DMS 273 treated with DMSO at 0.1 percent for 48 hours (cell line): ENCODE data around the gene TNNC1.

Experiments used
- DNase-seq: peaks from one replicate; lab custom pipeline; 2025; lab: John Stamatoyannopoulos, UW

The TNNC1 gene

DNA sequence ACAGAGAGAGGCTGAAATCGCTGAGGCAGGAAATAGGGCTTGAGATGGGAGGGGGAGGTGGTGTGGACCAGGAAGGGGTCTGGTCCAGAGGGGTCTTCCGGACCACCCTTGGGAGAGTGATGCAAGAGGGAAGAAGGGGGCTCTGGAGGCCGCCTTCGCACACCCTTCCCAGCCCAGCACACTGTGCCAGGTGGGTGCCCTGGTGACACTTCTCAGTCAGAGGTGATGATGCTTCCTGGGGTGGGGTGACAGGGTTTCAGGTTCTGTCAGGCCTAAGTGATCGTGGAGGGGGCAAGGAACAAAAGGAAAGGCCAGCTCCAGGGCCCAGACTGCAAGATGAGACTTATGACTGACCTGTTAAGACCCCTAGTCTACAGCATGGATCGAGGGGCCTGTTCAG lies 21.6 kb downstream of the TNNC1 start:
- DNase-seq: no peak

DNA sequence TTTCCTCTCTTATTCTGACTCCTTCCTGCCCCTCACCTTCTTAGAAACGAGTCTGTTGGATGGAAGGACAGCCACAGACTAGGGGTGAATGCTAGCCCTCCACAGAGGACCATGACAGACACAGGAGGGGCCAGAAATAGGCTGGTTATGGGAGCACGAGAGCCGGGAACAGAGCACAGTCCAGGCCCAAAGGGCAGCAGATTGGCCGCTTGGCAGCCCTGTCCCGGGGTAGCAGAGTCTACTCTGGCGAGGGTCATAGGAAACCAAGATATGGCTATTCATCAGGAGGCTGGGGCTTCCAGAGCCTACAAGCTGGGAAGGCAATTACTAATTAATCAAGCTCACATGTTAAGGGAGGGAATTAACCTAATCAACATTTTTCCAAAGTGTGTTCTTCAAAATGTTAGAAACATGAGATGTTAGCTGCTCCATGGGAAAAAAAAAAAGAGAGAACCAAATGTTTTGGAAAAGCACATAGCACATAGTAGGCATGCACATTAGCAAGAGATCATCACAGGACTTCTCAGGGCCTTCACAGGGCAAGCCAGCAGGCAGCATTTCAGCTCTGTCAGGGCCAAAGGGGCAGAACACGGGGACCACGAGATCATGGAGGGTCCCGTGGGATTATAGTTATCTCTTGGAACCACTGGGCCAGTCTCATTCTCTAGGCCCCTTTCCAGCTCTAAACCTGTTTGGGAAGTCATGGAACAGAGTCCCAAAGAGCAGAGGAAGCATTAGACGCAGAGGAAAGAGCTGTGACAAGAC lies 22.2 kb downstream of the TNNC1 start:
- DNase-seq: no peak

DNA sequence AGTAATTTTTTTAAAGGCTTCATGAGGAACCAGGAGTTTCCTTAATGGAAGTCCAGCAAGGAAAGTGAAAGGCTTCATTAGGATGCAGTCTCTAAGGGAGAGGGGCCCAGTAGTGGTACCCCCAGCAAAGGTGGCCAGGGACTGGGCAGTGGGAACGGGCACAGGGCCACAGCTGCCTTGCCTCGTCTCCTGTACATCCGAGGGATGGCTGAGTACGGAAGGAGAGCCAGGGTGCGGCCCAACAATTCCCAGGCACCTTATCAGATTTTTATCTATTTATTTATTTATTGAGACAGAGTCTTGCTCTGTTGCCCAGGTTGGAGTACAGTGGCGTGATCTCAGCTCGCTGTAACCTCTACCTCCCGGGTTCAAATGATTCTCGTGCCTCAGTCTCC lies 23.4 kb downstream of the TNNC1 start:
- no peak for DNase-seq

DNA sequence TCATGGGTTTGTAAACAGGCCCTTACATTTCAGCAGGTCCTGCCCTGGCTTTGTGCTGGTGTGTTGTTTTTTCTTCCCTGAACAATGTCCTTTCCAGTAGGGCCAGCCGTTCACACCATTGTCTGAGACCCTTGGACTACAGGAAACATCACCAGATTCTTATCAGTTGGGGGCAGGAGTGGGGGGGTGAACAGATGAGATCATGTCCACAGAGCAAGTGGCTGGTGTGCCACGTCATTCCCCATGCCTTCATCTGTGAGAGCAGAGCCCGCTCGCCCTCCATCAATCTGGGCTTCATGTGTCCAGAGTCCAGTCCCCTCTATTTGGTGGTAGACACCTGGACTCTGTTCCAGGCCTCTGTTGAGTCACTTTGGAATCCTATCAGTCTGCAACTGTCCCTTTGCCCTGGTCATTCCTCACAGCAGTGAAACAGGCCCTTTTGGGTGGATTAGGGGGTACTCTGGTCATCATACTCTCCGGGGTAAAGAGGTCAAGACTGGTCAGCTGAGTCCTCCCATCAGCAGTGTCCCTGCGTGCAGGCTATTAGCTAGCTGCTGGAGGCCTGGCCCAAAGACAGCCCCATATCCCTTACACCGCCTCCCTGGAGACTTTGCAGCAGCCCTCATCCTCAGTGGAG lies 23.9 kb downstream of the TNNC1 start:
- no peak for DNase-seq

DNA sequence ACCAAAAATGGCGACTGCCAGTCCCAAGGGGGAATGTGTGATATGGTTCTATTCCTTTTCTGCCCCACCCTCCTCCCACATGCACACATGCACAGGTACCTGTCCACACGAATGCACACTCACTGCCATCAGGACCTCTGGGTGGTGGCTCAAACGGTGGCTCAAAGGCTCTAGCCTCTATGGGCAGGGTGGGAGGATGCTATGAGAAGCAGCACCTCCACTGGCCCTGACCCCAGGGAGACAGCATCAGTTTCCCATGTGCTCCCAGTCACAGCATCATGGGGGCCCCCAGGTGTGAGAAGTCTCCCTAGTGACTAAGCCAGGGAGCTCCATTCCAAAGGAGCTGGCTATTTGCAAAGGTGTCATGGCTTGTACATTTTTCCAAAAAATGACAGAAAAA lies 24.8 kb downstream of the TNNC1 start:
- DNase-seq: no peak

DNA sequence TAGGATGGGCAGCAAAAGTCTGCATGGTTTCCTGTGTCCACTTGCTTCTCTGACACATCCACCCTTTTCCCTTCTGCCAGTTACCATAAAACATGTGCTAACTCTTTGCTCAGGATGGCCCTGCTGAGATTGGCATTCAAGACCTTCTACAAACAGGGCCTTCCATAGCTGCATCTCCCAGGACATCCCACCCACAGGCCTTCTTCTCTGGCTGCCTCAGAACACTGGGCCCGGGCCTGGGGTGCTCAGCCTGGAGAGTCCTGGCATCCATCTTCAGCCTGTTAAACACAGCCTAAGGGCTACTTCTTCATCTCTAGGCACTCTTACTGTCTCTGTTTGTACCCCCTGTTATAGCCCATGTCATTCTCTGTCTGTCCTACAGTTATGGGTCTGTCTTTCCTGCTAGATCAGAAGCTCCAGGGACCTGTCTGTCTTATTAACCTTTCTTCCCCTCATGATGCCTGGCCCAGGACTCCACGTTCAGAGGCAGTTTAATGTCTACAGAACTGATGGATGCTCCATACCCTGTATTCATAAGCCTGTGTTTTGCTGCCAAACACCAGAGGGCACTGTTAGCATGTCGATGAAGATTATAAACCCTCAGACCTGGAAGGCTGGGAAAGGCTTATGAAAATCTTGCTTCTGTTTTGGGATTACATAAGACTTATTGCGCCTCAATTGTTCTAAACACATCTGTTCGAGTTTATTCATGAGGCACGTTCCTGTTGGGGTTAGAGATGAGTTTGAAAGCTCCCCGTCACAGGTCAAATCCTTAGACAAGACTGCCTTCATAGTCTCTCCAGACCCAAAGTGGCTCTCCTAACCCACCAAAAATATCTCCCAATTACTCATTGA lies 25.5 kb downstream of the TNNC1 start:
- peak; percentile 15 for DNase-seq

DNA sequence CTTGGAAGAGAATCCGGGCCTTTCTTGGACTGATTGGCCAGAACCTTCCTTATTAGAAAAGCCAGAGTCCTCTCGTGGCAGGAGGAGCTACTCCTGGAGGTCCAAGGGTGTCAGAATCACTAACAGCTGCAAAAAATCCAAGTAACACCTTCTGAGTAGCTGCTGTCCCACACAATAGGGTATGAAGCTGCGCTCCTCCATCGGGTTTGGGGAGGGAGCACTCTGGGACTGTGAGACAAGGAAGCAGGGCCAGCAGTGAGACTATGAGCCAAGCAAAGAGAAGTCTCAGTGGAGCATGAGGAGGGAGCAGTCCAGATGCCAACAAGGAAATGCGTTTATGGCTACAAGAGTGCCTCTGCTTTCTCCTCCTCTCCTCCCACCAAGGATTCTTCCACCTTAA lies 30.7 kb downstream of the TNNC1 start:
- no peak for DNase-seq

DNA sequence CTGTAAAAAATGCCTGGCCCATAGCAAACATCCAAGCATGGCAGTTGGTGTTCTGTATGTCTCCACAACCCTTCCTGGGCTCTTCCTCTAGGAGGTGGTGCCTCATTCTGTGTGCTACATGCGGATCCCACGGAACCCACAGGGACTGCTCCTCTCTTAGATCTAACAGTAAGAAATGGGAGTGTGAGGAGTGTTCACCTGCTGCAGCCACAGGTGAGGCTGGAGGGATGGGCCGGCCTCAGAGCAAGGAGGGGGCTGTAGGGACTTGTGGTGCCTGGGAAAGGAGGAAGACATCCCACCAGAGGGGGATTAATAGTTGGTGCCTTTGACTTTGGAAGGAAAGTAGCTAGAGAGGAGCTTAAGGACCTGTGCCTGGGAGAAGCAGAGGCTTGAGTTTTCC lies 31.2 kb downstream of the TNNC1 start:
- DNase-seq: no peak

DNA sequence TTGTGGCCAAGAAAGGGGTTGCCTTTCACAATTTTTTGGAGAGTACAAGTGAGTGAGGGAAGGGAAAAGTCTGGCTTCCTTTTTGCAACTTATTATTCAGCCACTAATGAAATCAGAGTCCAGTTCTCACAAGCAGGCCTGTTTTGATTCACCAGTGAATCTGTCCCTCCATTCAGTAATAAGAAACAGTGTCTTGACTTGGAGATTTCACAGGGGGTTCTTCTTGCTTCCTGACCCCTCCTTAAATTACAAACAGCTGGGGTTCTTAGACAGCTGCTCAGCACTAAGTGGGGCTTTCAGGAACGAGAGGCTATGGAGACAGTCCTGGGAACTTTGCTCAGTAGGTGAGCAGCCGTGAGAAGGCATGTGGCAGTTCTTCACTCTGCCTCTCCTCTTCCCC lies 33.5 kb downstream of the TNNC1 start:
- DNase-seq: no peak

DNA sequence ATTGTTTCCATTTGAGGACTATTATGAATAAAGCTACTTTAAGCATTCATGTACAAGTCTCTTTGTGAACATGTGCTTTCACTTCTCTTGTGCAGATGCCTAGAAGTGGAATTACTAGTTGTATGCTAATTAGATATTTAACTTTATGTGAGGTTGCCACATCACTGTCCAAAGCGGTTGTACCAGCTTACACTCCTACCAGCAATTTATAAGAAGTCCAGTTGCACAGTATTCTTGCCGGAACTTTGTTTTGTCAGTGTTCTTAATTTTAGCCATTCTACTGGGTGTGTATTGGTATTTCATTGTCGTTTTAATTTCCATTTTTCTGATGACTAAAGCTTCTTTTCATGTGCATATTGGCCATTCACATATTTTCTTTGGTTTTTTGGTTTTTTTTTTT lies 38.0 kb downstream of the TNNC1 start:
- no peak for DNase-seq

DNA sequence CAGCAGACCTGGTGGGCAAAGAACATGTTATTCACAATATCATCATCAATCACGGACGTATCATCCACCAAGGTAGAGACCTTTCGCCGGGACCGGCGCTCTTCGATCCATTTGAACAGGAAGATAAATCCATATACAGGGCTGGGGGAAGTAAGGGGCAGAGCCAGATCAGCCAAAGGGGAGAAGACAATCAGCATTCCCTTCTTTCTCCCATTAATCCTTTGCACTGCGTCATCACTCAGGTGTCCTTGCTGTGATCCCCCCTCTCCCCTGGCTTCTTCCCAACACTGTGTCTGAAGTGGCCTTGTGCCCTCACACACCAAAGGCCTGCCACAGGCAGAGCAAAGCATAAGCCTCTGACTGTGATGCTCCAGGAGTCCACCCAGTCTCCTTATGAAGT lies 45.4 kb downstream of the TNNC1 start:
- DNase-seq: no peak

DNA sequence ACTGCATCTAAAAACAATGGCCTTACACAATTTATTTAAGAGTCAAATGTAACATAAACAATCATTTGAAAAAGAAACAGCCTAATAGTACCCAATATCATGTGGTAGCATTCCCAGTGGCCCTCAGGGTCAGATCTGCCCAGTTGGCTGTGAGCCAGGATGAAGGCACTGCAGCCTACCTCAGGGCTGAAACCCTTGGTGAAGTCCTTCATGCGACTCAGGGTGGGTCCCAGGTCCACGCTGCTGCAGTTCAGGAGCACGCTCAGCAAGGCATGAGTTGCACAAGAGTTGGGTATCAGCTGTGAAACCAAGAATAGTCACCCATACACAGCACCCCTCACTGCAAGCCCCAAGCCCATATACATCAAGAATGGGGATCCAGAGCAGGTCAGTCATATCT lies 46.1 kb downstream of the TNNC1 start:
- DNase-seq: no peak

DNA sequence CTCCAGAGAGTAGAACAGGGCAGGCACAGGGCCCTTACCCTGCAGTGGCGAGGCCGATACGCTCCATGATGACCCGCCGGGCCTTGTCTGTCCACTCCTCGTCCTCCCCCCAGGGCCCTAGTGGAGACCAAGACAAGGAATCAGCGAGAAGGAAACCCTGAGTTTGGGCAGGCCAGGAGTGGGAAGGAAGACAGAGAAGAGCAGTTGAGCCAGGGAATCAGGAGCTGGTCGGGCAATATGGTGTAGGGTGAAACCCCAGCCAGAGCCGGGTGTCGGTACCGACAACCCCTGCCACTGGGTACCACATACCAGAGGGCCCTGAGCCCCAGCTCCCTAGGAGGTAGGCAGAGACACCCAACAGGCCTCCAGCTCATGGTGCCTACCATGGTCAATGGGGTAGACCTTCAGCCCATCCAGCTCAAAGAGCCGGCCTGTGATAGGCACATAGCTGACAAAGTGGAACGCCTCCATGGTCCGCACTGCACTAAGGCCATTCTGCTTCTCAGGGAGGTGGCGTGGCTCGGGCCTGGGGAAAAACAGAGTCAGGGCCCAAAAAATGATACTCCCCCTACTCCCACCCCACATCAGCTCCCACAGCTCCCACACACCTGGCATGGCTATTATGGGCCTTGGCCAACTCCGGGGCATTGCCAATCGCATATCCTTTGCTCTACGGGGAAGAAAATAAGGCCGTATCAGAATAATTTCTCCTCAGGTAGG lies 46.9 kb downstream of the TNNC1 start:
- no peak for DNase-seq

DNA sequence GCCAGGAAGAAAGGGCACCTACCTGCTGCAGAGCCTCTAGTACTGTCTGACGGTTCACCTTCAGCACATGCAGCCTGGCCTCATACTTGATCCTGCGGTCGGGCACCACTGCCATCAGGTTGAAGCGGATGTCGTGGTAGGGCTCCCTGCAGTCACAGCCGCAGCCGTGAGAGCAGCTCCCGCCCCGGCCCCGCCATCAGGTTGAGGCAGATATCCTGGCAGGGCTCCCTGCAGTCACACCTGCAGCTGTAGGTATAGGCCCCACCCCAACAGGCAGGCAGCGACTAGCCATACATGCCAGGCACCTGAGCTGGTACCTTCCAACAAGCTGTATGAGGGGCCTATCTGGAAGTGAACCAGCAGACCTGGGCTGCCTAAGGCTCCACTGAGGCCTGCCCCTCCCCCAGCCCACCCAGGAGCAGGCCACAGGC lies 47.6 kb downstream of the TNNC1 start:
- no peak for DNase-seq

DNA sequence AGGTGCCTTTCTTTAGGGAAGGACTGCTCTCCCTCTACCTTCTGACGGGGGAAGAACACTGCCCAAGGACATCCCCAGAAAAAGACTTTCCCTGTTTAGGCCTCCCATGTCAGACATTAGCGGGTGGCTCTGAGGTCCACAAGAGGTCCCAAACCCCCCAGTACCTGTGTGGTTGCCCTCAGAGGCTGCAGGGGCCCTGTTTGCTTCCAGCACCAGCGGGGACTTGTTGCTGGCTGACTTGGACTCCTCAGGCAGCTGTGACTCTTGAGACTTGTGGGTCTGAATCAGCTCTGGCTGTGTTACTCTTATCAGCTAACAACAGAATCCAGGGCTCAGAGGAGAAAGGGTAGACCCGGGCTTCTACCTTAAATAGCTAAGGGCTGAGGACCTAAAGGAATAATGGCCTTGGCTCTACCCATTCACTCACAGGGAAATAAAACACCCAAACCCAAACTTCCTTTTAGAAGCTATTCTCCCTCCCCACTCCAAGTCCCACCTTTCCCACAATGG lies 48.2 kb downstream of the TNNC1 start:
- no peak for DNase-seq

DNA sequence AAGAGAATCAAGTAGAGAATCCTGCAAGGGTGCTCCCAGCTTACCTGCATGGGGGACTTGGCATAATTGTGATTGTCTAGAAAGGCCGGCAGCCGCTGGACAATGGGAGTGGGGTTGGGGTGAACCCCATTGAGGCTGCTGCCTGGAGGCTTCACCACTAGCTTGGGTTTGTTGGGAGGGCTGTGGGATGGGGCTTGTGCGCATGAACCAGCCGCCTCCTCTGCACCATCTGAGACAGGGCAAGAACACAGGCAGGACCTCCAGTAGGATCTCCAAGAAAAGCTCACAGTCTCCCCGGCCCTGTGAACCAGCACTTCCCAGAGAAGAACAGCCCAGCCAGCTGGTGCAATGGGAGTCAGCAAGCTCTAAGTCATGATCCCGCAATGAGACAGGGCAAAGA lies 48.8 kb downstream of the TNNC1 start:
- no peak for DNase-seq

DNA sequence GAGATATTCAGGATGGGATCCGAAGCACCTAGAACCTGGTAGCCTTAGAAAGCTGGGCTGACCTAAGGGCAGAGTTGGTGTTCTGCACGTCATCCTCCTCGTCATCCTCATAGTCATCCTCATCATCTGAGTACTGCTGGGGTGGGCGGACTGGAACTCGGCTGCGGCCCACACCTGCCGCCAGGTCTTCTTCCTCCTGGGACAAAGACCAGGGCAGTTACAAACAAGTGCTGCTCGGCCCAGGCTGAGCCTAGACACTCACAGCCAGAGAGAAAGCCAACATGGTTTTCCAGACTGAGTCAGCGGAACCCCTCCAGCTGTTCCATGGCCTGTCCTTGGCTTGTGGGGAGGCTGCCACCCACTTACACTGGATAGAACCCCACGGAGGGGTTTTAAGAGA lies 49.5 kb downstream of the TNNC1 start:
- DNase-seq: no peak

DNA sequence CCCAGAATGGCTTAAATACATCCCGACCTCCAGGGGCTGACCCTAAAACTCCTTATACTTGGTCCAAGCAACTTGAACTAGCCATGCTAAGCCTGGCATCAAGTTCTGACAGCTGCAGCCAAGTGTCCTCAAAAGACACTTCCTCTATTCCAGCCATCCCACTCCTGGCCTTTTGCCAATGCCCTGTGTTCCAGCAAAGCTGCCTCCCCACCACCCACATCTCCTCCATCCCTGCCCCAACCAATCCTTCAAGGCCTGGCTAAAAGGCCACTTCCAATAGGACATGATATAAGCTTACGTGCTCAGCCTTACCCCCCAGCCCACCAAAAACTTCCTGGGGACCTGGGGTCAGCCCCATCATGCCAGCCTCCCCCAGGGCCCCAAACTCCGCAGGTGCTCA lies 49.9 kb downstream of the TNNC1 start:
- DNase-seq: no peak

DNA sequence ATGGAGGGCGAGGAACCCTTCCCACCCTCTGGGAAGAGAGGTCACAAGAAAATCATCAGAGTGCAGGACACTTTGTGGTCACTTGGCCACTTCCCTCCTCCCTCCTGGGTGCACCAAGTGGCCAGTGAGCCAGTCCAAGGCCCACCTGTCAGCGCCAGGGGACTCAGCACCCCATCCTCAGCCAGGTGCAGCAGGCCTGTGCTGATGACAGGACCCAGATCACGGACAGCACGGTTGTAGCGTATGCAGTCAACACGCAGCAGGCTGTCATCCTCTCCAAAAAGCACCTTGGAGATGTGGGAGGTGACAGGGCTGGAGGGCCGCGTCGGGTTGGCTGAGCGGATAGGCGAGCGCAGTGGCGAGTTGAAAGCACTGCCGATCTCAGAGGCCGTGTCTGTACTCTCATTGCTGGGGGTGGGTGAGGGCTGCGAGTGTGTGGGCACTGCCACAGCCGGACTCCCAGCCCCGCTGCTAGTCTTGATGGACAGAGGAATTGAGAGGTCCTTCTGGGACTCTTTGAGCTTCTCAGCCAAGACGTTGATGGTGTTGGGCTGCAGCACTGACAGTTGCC lies 50.5 kb downstream of the TNNC1 start:
- DNase-seq: no peak

DNA sequence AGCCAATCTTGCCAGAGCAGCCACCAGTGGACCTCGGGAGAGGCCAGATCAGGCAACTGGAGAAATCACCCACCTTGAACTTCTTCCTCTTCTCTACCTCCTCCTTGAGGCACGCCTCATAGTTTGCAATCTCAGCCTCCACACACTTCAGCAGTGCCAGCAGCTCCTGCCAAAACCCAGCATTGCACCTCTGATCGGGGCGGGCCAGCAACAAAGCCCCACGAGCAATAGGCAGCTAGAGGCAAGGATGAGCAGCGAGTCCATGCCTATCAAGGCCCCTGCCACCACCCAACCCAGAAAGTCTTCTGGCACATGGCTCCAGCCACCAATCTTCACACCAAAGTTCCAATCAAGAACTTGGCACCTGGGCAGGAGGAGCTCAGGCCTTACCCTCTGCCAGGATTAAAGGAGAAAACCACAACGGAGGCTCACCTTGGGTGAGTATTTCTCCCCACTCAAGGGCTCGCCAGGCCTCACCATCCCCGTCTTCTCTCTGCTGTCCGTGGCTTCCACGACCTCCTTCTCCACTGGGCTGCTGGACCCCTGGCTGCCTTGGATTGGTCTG lies 51.1 kb downstream of the TNNC1 start:
- no peak for DNase-seq

DNA sequence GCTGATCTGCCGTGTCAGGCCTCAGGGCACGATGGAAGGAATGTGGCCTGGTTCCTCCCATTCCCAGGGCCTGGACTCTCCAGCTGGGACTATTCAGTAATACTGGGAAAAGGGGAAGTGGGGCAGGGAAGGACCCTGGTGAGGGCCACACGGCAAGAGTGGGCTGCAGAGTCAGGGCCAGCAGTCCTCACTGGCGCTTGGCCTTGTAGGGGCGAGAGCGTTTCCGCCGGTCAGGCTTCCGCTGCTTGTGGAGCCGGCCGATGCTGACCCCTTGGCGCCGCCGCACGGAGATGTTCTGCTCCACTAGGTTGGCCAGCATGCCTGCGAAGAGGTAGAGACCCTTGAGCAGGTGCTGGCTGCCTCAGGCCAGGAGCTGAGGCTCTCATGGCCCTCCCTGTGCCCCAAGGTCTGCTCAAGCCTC lies 51.7 kb downstream of the TNNC1 start:
- DNase-seq: no peak
